Chondrocyte (in vitro differentiated cells): Measurements from ENCODE around the gene CDH12. TPM values are rescaled to one million over a fixed set of nuclear protein-coding genes. Genes with fewer than 3 reads are reported as not detected.

ENCODE experiments used
- DNase-seq: peaks from one replicate; pipeline ENCODE4 v3.0.0; 2021; ENCODE audit warnings: mixed read lengths, low spot score
- H3K27ac Mint-ChIP-seq: one replicate; pipeline ENCODE4 v1.8.0; 2021; ENCODE audit warnings: mild to moderate bottlenecking, moderate library complexity, mixed read lengths; ENCODE audit not compliant: unreplicated experiment
- H3K27me3 Mint-ChIP-seq: 2 replicates; pipeline ENCODE4 v1.8.0; 2021; ENCODE audit warnings: low read depth, mixed read lengths
- H3K36me3 Mint-ChIP-seq: 2 replicates; pipeline ENCODE4 v1.8.0; 2021; ENCODE audit warnings: low read depth, mixed read lengths
- H3K4me1 Mint-ChIP-seq: 2 replicates; pipeline ENCODE4 v1.8.0; 2021; ENCODE audit warnings: low read depth, mild to moderate bottlenecking, mixed read lengths
- H3K4me3 Mint-ChIP-seq: one replicate; pipeline ENCODE4 v1.8.0; 2021; ENCODE audit warnings: mild to moderate bottlenecking, moderate library complexity, mixed read lengths; ENCODE audit not compliant: unreplicated experiment
- H3K9me3 Mint-ChIP-seq: 2 replicates; pipeline ENCODE4 v1.8.0; 2021; ENCODE audit warnings: low read depth, mixed read lengths
- total RNA-seq: library from RNA; stranded (reverse); gene quantifications from 3 replicates; pipeline ENCODE4 v1.2.1, GENCODE V29; 2021
- TF ChIP-seq, protein P1 (sequence below): fragments of 200-600 bp; sonication (generic); IDR thresholded peaks from 2 replicates; pipeline ENCODE4 v1.5.0; 2021; ENCODE audit warnings: antibody characterized with exemption, mild to moderate bottlenecking, moderate library complexity

CDH12 gene
- total RNA-seq, 1 donor from 2014 or later = not detected

DNA sequence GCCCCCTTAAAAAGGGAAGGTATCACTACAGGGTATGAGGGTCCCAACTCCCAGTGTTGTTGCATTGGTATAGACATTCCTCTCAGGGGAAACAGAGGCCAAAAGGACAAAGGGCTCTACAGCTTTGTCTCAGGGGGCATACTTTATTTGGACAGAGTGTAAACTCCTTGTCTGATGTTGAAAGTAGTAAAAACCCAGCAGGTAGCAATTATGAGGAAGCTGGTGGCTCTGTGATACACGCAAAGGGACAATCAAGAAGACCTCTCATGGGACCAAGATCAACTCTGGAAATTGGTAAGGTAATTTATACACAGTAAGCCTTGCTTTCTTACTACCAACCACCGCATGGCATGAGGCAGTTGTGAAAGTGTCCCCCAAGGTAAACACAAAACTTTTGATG is 764.6 kb downstream of the CDH12 start:
- Mint-ChIP-seq H3K4me3 (no peak overlapping the region), H3K36me3 (no peaks in the 10 kb centered on the region), H3K4me1 (no peaks in the 10 kb centered on the region), H3K9me3 (no peaks in the 10 kb centered on the region), H3K27me3 (peaks cover 6% of the 10 kb centered on the region), H3K27ac (no peak overlapping the region)
- TF ChIP-seq, protein P1, sequence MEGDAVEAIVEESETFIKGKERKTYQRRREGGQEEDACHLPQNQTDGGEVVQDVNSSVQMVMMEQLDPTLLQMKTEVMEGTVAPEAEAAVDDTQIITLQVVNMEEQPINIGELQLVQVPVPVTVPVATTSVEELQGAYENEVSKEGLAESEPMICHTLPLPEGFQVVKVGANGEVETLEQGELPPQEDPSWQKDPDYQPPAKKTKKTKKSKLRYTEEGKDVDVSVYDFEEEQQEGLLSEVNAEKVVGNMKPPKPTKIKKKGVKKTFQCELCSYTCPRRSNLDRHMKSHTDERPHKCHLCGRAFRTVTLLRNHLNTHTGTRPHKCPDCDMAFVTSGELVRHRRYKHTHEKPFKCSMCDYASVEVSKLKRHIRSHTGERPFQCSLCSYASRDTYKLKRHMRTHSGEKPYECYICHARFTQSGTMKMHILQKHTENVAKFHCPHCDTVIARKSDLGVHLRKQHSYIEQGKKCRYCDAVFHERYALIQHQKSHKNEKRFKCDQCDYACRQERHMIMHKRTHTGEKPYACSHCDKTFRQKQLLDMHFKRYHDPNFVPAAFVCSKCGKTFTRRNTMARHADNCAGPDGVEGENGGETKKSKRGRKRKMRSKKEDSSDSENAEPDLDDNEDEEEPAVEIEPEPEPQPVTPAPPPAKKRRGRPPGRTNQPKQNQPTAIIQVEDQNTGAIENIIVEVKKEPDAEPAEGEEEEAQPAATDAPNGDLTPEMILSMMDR = no peak
- DNase-seq = no peak

DNA sequence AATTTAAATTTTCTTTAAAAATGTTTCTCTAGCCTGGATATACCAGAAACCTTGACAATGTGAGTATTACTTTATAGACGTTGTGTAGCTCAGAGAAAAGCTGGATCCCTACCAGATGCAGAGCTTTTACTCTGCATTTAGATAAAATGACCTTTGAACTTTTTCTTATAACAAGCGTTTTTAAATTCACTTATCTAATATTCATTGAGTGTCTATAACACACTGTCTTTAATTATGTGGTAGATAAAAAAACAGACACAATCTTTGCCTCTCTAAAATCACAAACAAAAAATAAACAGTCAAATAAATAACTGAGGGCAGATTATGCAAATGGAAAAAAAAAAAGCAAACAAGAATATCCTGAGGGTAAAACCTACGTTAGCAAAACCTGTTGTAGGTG is 773.6 kb downstream of the CDH12 start:
- no peaks in the 10 kb centered on the region for H3K36me3 Mint-ChIP-seq
- no peaks in the 10 kb centered on the region for H3K27me3 Mint-ChIP-seq
- no peaks in the 10 kb centered on the region for H3K4me1 Mint-ChIP-seq

DNA sequence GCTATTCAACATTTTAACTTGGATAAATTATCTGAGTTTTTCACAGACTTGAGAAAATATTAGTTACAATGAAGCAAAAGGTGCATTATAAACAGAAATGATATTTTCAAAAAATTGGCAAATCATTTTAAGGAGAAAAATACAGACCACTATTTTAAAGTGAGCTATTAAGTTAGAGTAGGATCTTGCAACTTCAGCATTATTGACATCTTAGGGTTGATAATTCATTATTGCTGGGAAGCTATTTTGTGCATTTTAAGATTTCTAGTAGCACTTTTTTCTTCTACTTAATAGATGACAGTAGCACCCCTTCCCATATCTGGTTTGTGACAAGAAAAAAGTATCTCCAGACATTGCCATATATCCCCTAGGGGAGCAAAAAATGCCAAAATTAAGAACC is 774.1 kb downstream of the CDH12 start:
- H3K27ac Mint-ChIP-seq = no peak overlapping the region
- H3K4me1 Mint-ChIP-seq = no peaks in the 10 kb centered on the region
- H3K4me3 Mint-ChIP-seq = no peak overlapping the region
- no peak for DNase-seq
- H3K9me3 Mint-ChIP-seq = no peaks in the 10 kb centered on the region
- no peaks in the 10 kb centered on the region for H3K27me3 Mint-ChIP-seq
- H3K36me3 Mint-ChIP-seq = no peaks in the 10 kb centered on the region
- TF ChIP-seq, protein P1 = no peak

More for the DNA sequence above, 773.6 kb downstream of the CDH12 start:
- TF ChIP-seq, protein P1 = no peak
- Mint-ChIP-seq H3K9me3 (no peaks in the 10 kb centered on the region), H3K27ac (no peak overlapping the region), H3K4me3 (no peak overlapping the region)
- no peak for DNase-seq

DNA sequence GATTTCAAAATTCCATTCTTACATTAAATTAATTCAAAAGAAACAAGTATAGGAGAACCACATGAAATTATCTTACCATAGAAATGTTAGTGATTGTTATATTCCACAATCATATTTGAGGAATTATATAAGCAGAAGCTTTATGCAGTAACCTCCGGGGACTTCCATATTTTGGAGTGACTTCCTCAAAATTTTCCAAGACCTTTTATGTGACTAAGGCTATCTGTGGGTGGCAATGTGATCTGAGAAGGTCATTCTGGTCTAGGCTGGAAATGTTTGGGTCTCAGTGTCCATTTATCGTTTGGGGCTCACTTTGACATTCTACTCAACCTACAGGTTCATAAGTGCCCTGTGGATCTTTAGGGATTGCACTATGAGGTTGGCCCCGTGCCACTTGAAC is 776.6 kb downstream of the CDH12 start:
- Mint-ChIP-seq H3K4me1 (no peaks in the 10 kb centered on the region), H3K27ac (no peak overlapping the region)
- DNase-seq = no peak

DNA sequence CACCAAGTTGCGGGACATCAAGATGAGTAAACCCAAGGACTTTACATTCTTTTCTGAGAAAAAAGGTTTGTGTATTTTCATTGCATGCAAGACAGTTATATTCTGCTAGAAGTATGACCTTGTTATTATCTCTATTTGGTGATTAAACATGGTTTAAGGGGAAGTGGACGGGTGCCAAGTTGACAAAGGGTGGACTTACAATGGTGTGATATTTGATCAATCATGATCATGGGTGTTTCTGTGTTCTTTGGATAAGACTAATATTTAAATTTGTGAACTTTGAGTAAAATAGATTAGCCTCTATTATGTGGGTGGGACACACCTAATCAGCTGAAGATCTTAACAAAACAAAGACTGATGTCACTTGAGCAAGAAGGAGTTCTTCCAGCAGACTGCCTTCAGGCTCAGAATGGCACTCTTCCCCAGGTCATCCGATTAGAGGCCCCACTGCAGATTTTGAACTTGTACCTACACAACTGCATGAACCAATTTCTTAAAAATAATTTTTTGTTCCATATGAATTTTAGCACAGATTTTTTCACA is 782.9 kb downstream of the CDH12 start:
- peaks cover 3% of the 10 kb centered on the region for H3K9me3 Mint-ChIP-seq
- no peaks in the 10 kb centered on the region for H3K36me3 Mint-ChIP-seq
- DNase-seq = no peak
- H3K4me1 Mint-ChIP-seq = no peaks in the 10 kb centered on the region
- TF ChIP-seq, protein P1 = no peak
- no peak overlapping the region for H3K27ac Mint-ChIP-seq
- H3K27me3 Mint-ChIP-seq = no peaks in the 10 kb centered on the region
- no peak overlapping the region for H3K4me3 Mint-ChIP-seq

More for the DNA sequence above, 776.6 kb downstream of the CDH12 start:
- TF ChIP-seq, protein P1 = no peak
- Mint-ChIP-seq H3K36me3 (no peaks in the 10 kb centered on the region), H3K27me3 (no peaks in the 10 kb centered on the region), H3K9me3 (no peaks in the 10 kb centered on the region), H3K4me3 (no peak overlapping the region)
